NB4 (cell line): ENCODE data around the gene WRNIP1.

ENCODE experiments used
- DNase-seq: peaks from one replicate; pipeline ENCODE4 v3.0.0; 2010; ENCODE audit warnings: low read depth
- H3K4me3 ChIP-seq: one replicate; pipeline ENCODE4 v1.5.1; 2011; ENCODE audit warnings: mild to moderate bottlenecking, low read depth, low read length, moderate library complexity
- CTCF ChIP-seq: IDR thresholded peaks from one replicate; pipeline ENCODE4 v1.5.1; 2012; ENCODE audit warnings: low read depth, low read length
- MAX ChIP-seq: IDR thresholded peaks from 2 replicates; pipeline ENCODE4 v1.6.1; 2011; ENCODE audit warnings: low read depth, low read length
- MYC ChIP-seq: IDR thresholded peaks from 2 replicates; pipeline ENCODE4 v1.6.1; 2011; ENCODE audit warnings: low read depth, low read length
- POLR2A ChIP-seq: IDR thresholded peaks from 2 replicates; pipeline ENCODE4 v1.6.1; 2011; ENCODE audit warnings: mild to moderate bottlenecking; ENCODE audit not compliant: insufficient read length; ENCODE audit errors: extremely low read depth

WRNIP1 gene

GRCh38 chr6:2830183-2830582 is 65.0 kb downstream of the WRNIP1 start:
- TF ChIP-seq MYC (no peak), MAX (no peak), CTCF (no peak), POLR2A (no peak)
- no peak for DNase-seq
- H3K4me3 ChIP-seq, result no peak overlapping the region

- H3K4me3 ChIP-seq, result no peak overlapping the region
- no peak for TF ChIP-seq MYC
- no peak for TF ChIP-seq POLR2A
- TF ChIP-seq CTCF, result no peak
- TF ChIP-seq MAX, result no peak
- DNase-seq, result no peak
Observed at GRCh38 chr6:2831392-2831791, 66.2 kb downstream of the WRNIP1 start.

GRCh38 chr6:2834262-2834661 is 69.1 kb downstream of the WRNIP1 start:
- DNase-seq, result no peak
- TF ChIP-seq CTCF, result no peak
- no peak for TF ChIP-seq MAX
- TF ChIP-seq POLR2A, result no peak
- TF ChIP-seq MYC, result no peak
- no peak overlapping the region for H3K4me3 ChIP-seq
